SU-DHL-6 (cell line): Measurements from ENCODE around the gene PLA2G4B.

Experiments used
- CTCF ChIP-seq: fragments of 200-600 bp; sonication (generic); IDR thresholded peaks from one replicate; pipeline ENCODE4 v1.5.1; 2017; ENCODE audit warnings: antibody characterized with exemption, mild to moderate bottlenecking, low read length, moderate library complexity; ENCODE audit not compliant: insufficient read depth, poor library complexity, severe bottlenecking
- EZH2phosphoT487 ChIP-seq: fragments of 200-600 bp; sonication (generic), shearing (Covaris generic); conservative IDR thresholded peaks from 2 replicates; pipeline ENCODE4 v1.6.1; 2018; ENCODE audit warnings: mild to moderate bottlenecking, antibody characterized with exemption, low read length, moderate library complexity, mixed read lengths

GRCh38 chr15:41878355-41878699, 39.7 kb downstream of the PLA2G4B start:
- TF ChIP-seq CTCF (no peak), EZH2phosphoT487 (no peak)
